GM13977 (cell line): ENCODE results near the gene ZNF385A.

ENCODE experiments used
- DNase-seq: peaks from one replicate; pipeline ENCODE4 v3.0.0; 2012; ENCODE audit warnings: low spot score
- CTCF ChIP-seq: IDR thresholded peaks from 2 replicates; pipeline ENCODE4 v1.5.1; 2012; ENCODE audit warnings: mild to moderate bottlenecking, control low read depth; ENCODE audit not compliant: insufficient read depth; ENCODE audit errors: extremely low read depth, missing control alignments
- in situ Hi-C: fragments of 300-500 bp; cut with MboI; formaldehyde crosslinking; loops from one replicate; pipeline ENCODE4 v1.12.0; 2022; ENCODE audit warnings: low sequenced_read_pairs, low pct_unique_long_range_greater_than_20kb, mixed read lengths, inconsistent platforms; ENCODE audit not compliant: unreplicated experiment

The ZNF385A gene

GRCh38 chr12:54340846-54341245 lies 43.7 kb downstream of the ZNF385A start:
- no peak for DNase-seq
- TF ChIP-seq CTCF = no peak
- in situ Hi-C loops = no loop called here

- DNase-seq = no peak
- in situ Hi-C loops = no loop called here
- no peak for TF ChIP-seq CTCF
These were observed 45.7 kb downstream of the ZNF385A start for GRCh38 chr12:54338698-54339296.

- TF ChIP-seq CTCF = no peak
- in situ Hi-C loops = no loop called here
- DNase-seq = no peak
These were observed 46.5 kb downstream of the ZNF385A start for GRCh38 chr12:54337854-54338650.

- in situ Hi-C loops = no loop called here
- DNase-seq = no peak
These were observed 47.2 kb downstream of the ZNF385A start for GRCh38 chr12:54337280-54337842.

GRCh38 chr12:54333420-54334034 lies 51.0 kb downstream of the ZNF385A start:
- DNase-seq = no peak
- in situ Hi-C loops = no loop called here
- no peak for TF ChIP-seq CTCF

More at GRCh38 chr12:54337280-54337842, 47.2 kb downstream of the ZNF385A start:
- no peak for TF ChIP-seq CTCF

GRCh38 chr12:54331461-54331860 lies 53.1 kb downstream of the ZNF385A start:
- in situ Hi-C loops = no loop called here
- DNase-seq = no peak
- TF ChIP-seq CTCF = no peak
